Measurements from ENCODE around the gene YIPF1.

The YIPF1 gene

GRCh38 chr1:53871773-53872484 is 17.7 kb downstream of the YIPF1 start:
- H3K4me3 ChIP-seq (ENCODE audit: low read length): no peak overlapping the region
- H3K9me3 ChIP-seq (ENCODE audit: control insufficient read depth, insufficient read depth, low read length): no peaks in the 10 kb centered on the region
- no CpG with 5 or more reads among the region's 5 CpGs for WGBS (ENCODE audit: insufficient coverage, insufficient read length)
- no peaks in the 10 kb centered on the region for H3K27me3 ChIP-seq (ENCODE audit: control insufficient read depth, insufficient read depth, low read length)
- no peak for DNase-seq (ENCODE audit: low read depth, low spot score)
- no peak overlapping the region for H3K27ac ChIP-seq (ENCODE audit: low read length)
- H3K36me3 ChIP-seq (ENCODE audit: control insufficient read depth, insufficient read depth, low read length): 0 out of 2 replicates have a peak, but pooled peaks cover 2% of the 10 kb centered on the region
- no peaks in the 10 kb centered on the region for H3K4me1 ChIP-seq (ENCODE audit: control insufficient read depth, insufficient read depth, low read length)

GRCh38 chr1:53871221-53871620 is 18.4 kb downstream of the YIPF1 start:
- Histone ChIP-seq H3K9me3 (ENCODE audit: control insufficient read depth, insufficient read depth, low read length) (no peaks in the 10 kb centered on the region), H3K4me3 (ENCODE audit: low read length) (no peak overlapping the region), H3K36me3 (ENCODE audit: control insufficient read depth, insufficient read depth, low read length) (0 out of 2 replicates have a peak, but pooled peaks cover 2% of the 10 kb centered on the region), H3K27me3 (ENCODE audit: control insufficient read depth, insufficient read depth, low read length) (no peaks in the 10 kb centered on the region), H3K27ac (ENCODE audit: low read length) (no peak overlapping the region), H3K4me1 (ENCODE audit: control insufficient read depth, insufficient read depth, low read length) (no peaks in the 10 kb centered on the region)
- WGBS (ENCODE audit: insufficient coverage, insufficient read length): no CpG with 5 or more reads among the region's 4 CpGs
- DNase-seq (ENCODE audit: low read depth, low spot score): no peak

DNA sequence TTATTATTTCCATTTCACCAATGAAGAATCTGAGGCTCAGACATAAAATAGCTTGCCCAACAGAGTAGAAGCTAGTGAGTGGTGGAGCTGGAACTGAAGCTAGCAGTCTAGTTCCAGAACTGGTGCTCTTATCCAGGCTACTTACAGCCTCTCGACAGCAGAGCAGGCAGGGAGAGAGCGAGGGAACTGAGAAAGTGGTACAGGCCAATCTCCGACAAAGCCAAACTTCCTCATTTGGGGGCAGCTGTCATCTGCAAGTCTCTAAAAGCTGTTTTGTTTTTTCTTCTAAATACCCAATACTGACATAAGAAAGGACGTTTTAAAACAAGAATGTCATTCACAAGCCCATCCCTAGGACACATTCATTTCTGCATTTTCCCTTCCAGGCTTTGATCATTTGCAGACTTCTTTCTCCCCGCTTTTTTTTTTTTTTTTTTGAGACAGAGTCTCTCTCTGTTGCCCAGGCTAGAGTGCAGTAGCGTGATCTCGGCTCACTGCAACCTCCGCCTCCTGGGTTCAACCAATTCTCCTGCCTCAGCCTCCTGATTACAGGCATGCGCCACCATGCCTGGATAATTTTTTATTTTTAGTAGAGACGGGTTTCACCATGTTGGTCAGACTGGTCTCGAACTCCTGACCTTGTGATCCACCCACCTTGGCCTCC is 20.0 kb downstream of the YIPF1 start:
- no peak overlapping the region for H3K4me3 ChIP-seq (ENCODE audit: low read length)
- no peaks in the 10 kb centered on the region for H3K9me3 ChIP-seq (ENCODE audit: control insufficient read depth, insufficient read depth, low read length)
- WGBS (ENCODE audit: insufficient coverage, insufficient read length): no CpG with 5 or more reads among the region's 11 CpGs
- H3K36me3 ChIP-seq (ENCODE audit: control insufficient read depth, insufficient read depth, low read length): 0 out of 2 replicates have a peak, but pooled peaks cover 2% of the 10 kb centered on the region
- no peak for DNase-seq (ENCODE audit: low read depth, low spot score)
- no peak overlapping the region for H3K27ac ChIP-seq (ENCODE audit: low read length)
- H3K4me1 ChIP-seq (ENCODE audit: control insufficient read depth, insufficient read depth, low read length): no peaks in the 10 kb centered on the region
- H3K27me3 ChIP-seq (ENCODE audit: control insufficient read depth, insufficient read depth, low read length): no peaks in the 10 kb centered on the region

GRCh38 chr1:53868565-53868964 is 21.0 kb downstream of the YIPF1 start:
- Histone ChIP-seq H3K4me3 (ENCODE audit: low read length) (no peak overlapping the region), H3K27ac (ENCODE audit: low read length) (no peak overlapping the region), H3K4me1 (ENCODE audit: control insufficient read depth, insufficient read depth, low read length) (no peaks in the 10 kb centered on the region), H3K27me3 (ENCODE audit: control insufficient read depth, insufficient read depth, low read length) (no peaks in the 10 kb centered on the region), H3K36me3 (ENCODE audit: control insufficient read depth, insufficient read depth, low read length) (0 out of 2 replicates have a peak, but pooled peaks cover 2% of the 10 kb centered on the region), H3K9me3 (ENCODE audit: control insufficient read depth, insufficient read depth, low read length) (no peaks in the 10 kb centered on the region)
- DNase-seq (ENCODE audit: low read depth, low spot score): no peak
- no CpG with 5 or more reads among the region's 1 CpG for WGBS (ENCODE audit: insufficient coverage, insufficient read length)

DNA sequence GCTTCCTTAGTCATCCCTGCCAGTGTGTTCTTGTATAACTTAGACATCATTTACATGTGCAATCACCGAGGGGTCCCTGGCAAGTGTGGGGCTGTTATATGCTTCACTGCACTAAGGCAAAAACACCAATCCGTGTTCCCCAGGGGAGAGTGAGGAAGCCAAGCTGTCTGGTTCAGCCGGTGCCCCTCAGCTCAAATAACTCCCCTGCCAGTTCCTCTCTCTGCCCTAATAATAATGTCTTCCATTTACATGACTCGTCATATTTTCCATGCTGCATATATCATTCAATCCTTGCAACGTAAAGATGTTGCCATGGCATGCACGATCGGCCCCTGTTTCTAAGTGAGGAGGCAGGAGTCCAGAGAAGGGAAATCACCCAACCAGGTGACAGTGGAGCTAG is 27.1 kb downstream of the YIPF1 start:
- no peak for DNase-seq (ENCODE audit: low read depth, low spot score)
- H3K9me3 ChIP-seq (ENCODE audit: control insufficient read depth, insufficient read depth, low read length): no peaks in the 10 kb centered on the region
- no peak overlapping the region for H3K4me3 ChIP-seq (ENCODE audit: low read length)
- 0 out of 2 replicates have a peak, but pooled peaks cover 3% of the 10 kb centered on the region for H3K36me3 ChIP-seq (ENCODE audit: control insufficient read depth, insufficient read depth, low read length)
- WGBS (ENCODE audit: insufficient coverage, insufficient read length): no CpG with 5 or more reads among the region's 7 CpGs
- H3K27me3 ChIP-seq (ENCODE audit: control insufficient read depth, insufficient read depth, low read length): no peaks in the 10 kb centered on the region
- no peak overlapping the region for H3K27ac ChIP-seq (ENCODE audit: low read length)
- no peaks in the 10 kb centered on the region for H3K4me1 ChIP-seq (ENCODE audit: control insufficient read depth, insufficient read depth, low read length)

DNA sequence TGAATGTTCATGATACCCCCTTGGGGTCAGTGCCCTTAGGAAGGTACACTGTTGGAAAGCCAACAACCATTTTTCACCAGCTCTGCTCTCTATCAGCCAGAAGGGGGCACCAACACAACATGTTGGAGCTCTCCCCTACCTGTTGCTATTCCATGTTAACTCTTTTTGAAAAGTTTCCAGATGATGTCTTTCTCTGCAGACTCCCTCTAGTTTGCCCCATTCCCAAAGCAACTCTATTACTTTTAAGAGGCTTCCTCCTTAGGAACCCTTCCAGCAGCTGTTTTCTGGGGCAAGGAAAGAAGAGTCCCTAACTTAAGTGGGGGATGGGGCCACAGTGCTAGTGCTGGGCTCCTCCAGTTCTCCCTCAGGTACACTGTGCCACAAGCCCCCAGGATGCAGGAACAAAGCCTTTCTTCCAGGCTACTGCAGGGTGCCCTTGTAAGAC is 28.6 kb downstream of the YIPF1 start:
- Histone ChIP-seq H3K27me3 (ENCODE audit: control insufficient read depth, insufficient read depth, low read length) (no peaks in the 10 kb centered on the region), H3K4me1 (ENCODE audit: control insufficient read depth, insufficient read depth, low read length) (no peaks in the 10 kb centered on the region), H3K27ac (ENCODE audit: low read length) (no peak overlapping the region), H3K36me3 (ENCODE audit: control insufficient read depth, insufficient read depth, low read length) (peaks cover 3% of the 10 kb centered on the region; the same call in 1 of the 2 replicates), H3K9me3 (ENCODE audit: control insufficient read depth, insufficient read depth, low read length) (no peaks in the 10 kb centered on the region), H3K4me3 (ENCODE audit: low read length) (no peak overlapping the region)
- DNase-seq (ENCODE audit: low read depth, low spot score): peak; percentile 47

- whole genome bisulfite sequencing (ENCODE audit: insufficient coverage, insufficient read length): no CpG with 5 or more reads among the region's 9 CpGs
- H3K27ac ChIP-seq (ENCODE audit: low read length): no peak overlapping the region
- H3K9me3 ChIP-seq (ENCODE audit: control insufficient read depth, insufficient read depth, low read length): no peaks in the 10 kb centered on the region
- no peaks in the 10 kb centered on the region for H3K27me3 ChIP-seq (ENCODE audit: control insufficient read depth, insufficient read depth, low read length)
- no peaks in the 10 kb centered on the region for H3K36me3 ChIP-seq (ENCODE audit: control insufficient read depth, insufficient read depth, low read length)
- no peak overlapping the region for H3K4me3 ChIP-seq (ENCODE audit: low read length)
- H3K4me1 ChIP-seq (ENCODE audit: control insufficient read depth, insufficient read depth, low read length): no peaks in the 10 kb centered on the region
- no peak for DNase-seq (ENCODE audit: low read depth, low spot score)
Observed at GRCh38 chr1:53851571-53852285, 37.9 kb downstream of the YIPF1 start.

- Histone ChIP-seq H3K36me3 (ENCODE audit: control insufficient read depth, insufficient read depth, low read length) (no peaks in the 10 kb centered on the region), H3K9me3 (ENCODE audit: control insufficient read depth, insufficient read depth, low read length) (no peaks in the 10 kb centered on the region), H3K4me3 (ENCODE audit: low read length) (no peak overlapping the region), H3K4me1 (ENCODE audit: control insufficient read depth, insufficient read depth, low read length) (no peaks in the 10 kb centered on the region), H3K27me3 (ENCODE audit: control insufficient read depth, insufficient read depth, low read length) (no peaks in the 10 kb centered on the region), H3K27ac (ENCODE audit: low read length) (no peak overlapping the region)
- no peak for DNase-seq (ENCODE audit: low read depth, low spot score)
- WGBS (ENCODE audit: insufficient coverage, insufficient read length): no CpG with 5 or more reads among the region's 7 CpGs
Observed at GRCh38 chr1:53850082-53850673, 39.4 kb downstream of the YIPF1 start.

GRCh38 chr1:53847980-53848379 is 41.6 kb downstream of the YIPF1 start:
- Histone ChIP-seq H3K9me3 (ENCODE audit: control insufficient read depth, insufficient read depth, low read length) (no peaks in the 10 kb centered on the region), H3K27me3 (ENCODE audit: control insufficient read depth, insufficient read depth, low read length) (no peaks in the 10 kb centered on the region), H3K4me1 (ENCODE audit: control insufficient read depth, insufficient read depth, low read length) (no peaks in the 10 kb centered on the region), H3K36me3 (ENCODE audit: control insufficient read depth, insufficient read depth, low read length) (no peaks in the 10 kb centered on the region), H3K4me3 (ENCODE audit: low read length) (no peak overlapping the region), H3K27ac (ENCODE audit: low read length) (no peak overlapping the region)
- DNase-seq (ENCODE audit: low read depth, low spot score): no peak
- WGBS (ENCODE audit: insufficient coverage, insufficient read length): no CpG with 5 or more reads among the region's 6 CpGs

GRCh38 chr1:53842347-53842746 is 47.2 kb downstream of the YIPF1 start:
- H3K4me1 ChIP-seq (ENCODE audit: control insufficient read depth, insufficient read depth, low read length): no peaks in the 10 kb centered on the region
- H3K9me3 ChIP-seq (ENCODE audit: control insufficient read depth, insufficient read depth, low read length): no peaks in the 10 kb centered on the region
- no peak overlapping the region for H3K27ac ChIP-seq (ENCODE audit: low read length)
- no peaks in the 10 kb centered on the region; the same call in 1 of the 2 replicates for H3K36me3 ChIP-seq (ENCODE audit: control insufficient read depth, insufficient read depth, low read length)
- DNase-seq (ENCODE audit: low read depth, low spot score): no peak
- no peak overlapping the region for H3K4me3 ChIP-seq (ENCODE audit: low read length)
- no CpG with 5 or more reads among the region's 3 CpGs for WGBS (ENCODE audit: insufficient coverage, insufficient read length)
- no peaks in the 10 kb centered on the region for H3K27me3 ChIP-seq (ENCODE audit: control insufficient read depth, insufficient read depth, low read length)
